CD4-positive, alpha-beta memory T cell (primary cell): ENCODE data around the gene HDAC9. TPM values are rescaled to one million over a fixed set of nuclear protein-coding genes. Genes with fewer than 3 reads are reported as not detected.

Source experiments
- CTCF ChIA-PET: fragments of 350-600 bp; sonication (Branson Sonifier 250); formaldehyde crosslinking; loops from one replicate; lab custom pipeline; 2021; ENCODE audit warnings: inconsistent platforms; ENCODE audit not compliant: partially characterized antibody; lab: Charles Lee
- POLR2A ChIA-PET: fragments of 350-600 bp; sonication (Branson Sonifier 250); formaldehyde crosslinking; loops from one replicate; lab custom pipeline; 2021; ENCODE audit not compliant: partially characterized antibody; lab: Charles Lee
- DNase-seq, 5 donors: peaks; one replicate each; pipeline versions ENCODE4 v3.0.0 to v3.0.0-alpha.2; 2020 to 2022; ENCODE audit warnings: mixed read lengths in 1 of 5
- H3K27ac ChIP-seq: one replicate; pipeline ENCODE4 v1.7.0; 2013; ENCODE audit warnings: low read depth, low read length
- H3K27me3 ChIP-seq: 2 replicates; pipeline ENCODE4 v1.7.0; 2013; ENCODE audit warnings: mild to moderate bottlenecking, low read length, moderate library complexity; ENCODE audit not compliant: insufficient read depth
- H3K36me3 ChIP-seq: 2 replicates; pipeline ENCODE4 v1.7.0; 2013; ENCODE audit warnings: mild to moderate bottlenecking, low read length, moderate library complexity; ENCODE audit not compliant: insufficient read depth
- H3K4me1 ChIP-seq: 2 replicates; pipeline ENCODE4 v1.7.0; 2013; ENCODE audit warnings: mild to moderate bottlenecking, low read length, moderate library complexity; ENCODE audit not compliant: insufficient read depth
- H3K4me3 ChIP-seq, 2 donors: one replicate each; pipeline ENCODE4 v1.7.0; 2013; ENCODE audit warnings: low read length in 2 of 2, mild to moderate bottlenecking in 1 of 2
- H3K9me3 ChIP-seq, 2 donors: one replicate each; pipeline ENCODE4 v1.7.0; 2013; ENCODE audit warnings: low read length in 2 of 2, control low read depth in 1 of 2; ENCODE audit not compliant: control insufficient read depth in 1 of 2
- H3K27ac Mint-ChIP-seq, 7 donors: one replicate each; pipeline ENCODE4 v1.8.0; 2020 to 2021; ENCODE audit warnings: mixed read lengths in 7 of 7, mild to moderate bottlenecking in 6 of 7, inconsistent platforms in 3 of 7, moderate library complexity in 3 of 7
- H3K27me3 Mint-ChIP-seq, 2 donors: one replicate each; pipeline ENCODE4 v1.8.0; 2020 to 2021; ENCODE audit warnings: mixed read lengths in 2 of 2
- H3K36me3 Mint-ChIP-seq, 2 donors: one replicate each; pipeline ENCODE4 v1.8.0; 2020 to 2021; ENCODE audit warnings: mixed read lengths in 2 of 2, inconsistent platforms in 1 of 2, mild to moderate bottlenecking in 1 of 2
- H3K4me1 Mint-ChIP-seq, 4 donors: one replicate each; pipeline ENCODE4 v1.8.0; 2020 to 2021; ENCODE audit warnings: mixed read lengths in 4 of 4, mild to moderate bottlenecking in 1 of 4
- H3K4me3 Mint-ChIP-seq, 8 donors: one replicate each; pipeline ENCODE4 v1.8.0; 2020 to 2021; ENCODE audit warnings: mixed read lengths in 8 of 8, mild to moderate bottlenecking in 7 of 8, moderate library complexity in 6 of 8, inconsistent platforms in 3 of 8
- H3K9me3 Mint-ChIP-seq, 8 donors: one replicate each; pipeline ENCODE4 v1.8.0; 2020 to 2021; ENCODE audit warnings: mixed read lengths in 8 of 8, mild to moderate bottlenecking in 5 of 8, inconsistent platforms in 3 of 8, moderate library complexity in 1 of 8
- intact Hi-C: fragments of 100-400 bp; cut with micrococcal nuclease; formaldehyde crosslinking; loops from one replicate; pipeline ENCODE4 v1.15.1; 2023
- polyA plus RNA-seq, 2 donors: library from polyadenylated mRNA; unstranded; fragments of 300-500 nt; fragmentation: Illumina TruSeq; gene quantifications; one replicate each; pipeline ENCODE4 v1.2.3, GENCODE V29; 2021
- total RNA-seq, 2 experiments: library from RNA; stranded (reverse); gene quantifications; one replicate each; pipeline ENCODE4 v1.2.3, GENCODE V29; 2021

Gene HDAC9
- total and polyA plus RNA-seq, 4 experiments from 2014 or later = 0.36 to 0.73 (median 0.39) TPM; not detected in 1

GRCh38 chr7:18653381-18654155 lies 158.0 kb downstream of the HDAC9 start:
- H3K27me3 ChIP-seq = no peaks in the 10 kb centered on the region
- CTCF ChIA-PET = interaction anchor here (1.5 kb wide), 1 partner anchor 14 kb away, joined by 4 read pairs; no protein-coding TSS in a partner anchor
- H3K27me3 Mint-ChIP-seq = no peaks in the 10 kb centered on the region
- no peak overlapping the region for H3K4me3 ChIP-seq
- no peaks in the 10 kb centered on the region for H3K9me3 ChIP-seq
- peaks cover 0 to 2% (median 0%) of the 10 kb centered on the region in 8 donors for H3K9me3 Mint-ChIP-seq
- H3K4me1 Mint-ChIP-seq = no peaks in the 10 kb centered on the region
- H3K27ac Mint-ChIP-seq = no peak overlapping the region
- no peaks in the 10 kb centered on the region for H3K36me3 ChIP-seq
- DNase-seq = no peak
- POLR2A ChIA-PET = no interaction called here
- no peak overlapping the region for H3K4me3 Mint-ChIP-seq
- H3K4me1 ChIP-seq = no peaks in the 10 kb centered on the region
- no peak overlapping the region for H3K27ac ChIP-seq
- intact Hi-C loops = no loop called here
- H3K36me3 Mint-ChIP-seq = no peaks in the 10 kb centered on the region

- H3K4me1 ChIP-seq = no peaks in the 10 kb centered on the region
- POLR2A ChIA-PET = no interaction called here
- H3K4me3 Mint-ChIP-seq = no peak overlapping the region
- H3K4me3 ChIP-seq = no peak overlapping the region
- H3K27me3 Mint-ChIP-seq = no peaks in the 10 kb centered on the region
- no peaks in the 10 kb centered on the region for H3K27me3 ChIP-seq
- H3K36me3 Mint-ChIP-seq = no peaks in the 10 kb centered on the region
- peaks cover 0 to 2% (median 0%) of the 10 kb centered on the region in 8 donors for H3K9me3 Mint-ChIP-seq
- no peaks in the 10 kb centered on the region for H3K36me3 ChIP-seq
- CTCF ChIA-PET = interaction anchor here (1.5 kb wide), 1 partner anchor 13 kb away, joined by 4 read pairs; no protein-coding TSS in a partner anchor
- H3K27ac ChIP-seq = no peak overlapping the region
- intact Hi-C loops = no loop called here
- no peaks in the 10 kb centered on the region for H3K4me1 Mint-ChIP-seq
- no peak overlapping the region for H3K27ac Mint-ChIP-seq
- H3K9me3 ChIP-seq = no peaks in the 10 kb centered on the region
- no peak for DNase-seq
Observed at GRCh38 chr7:18654709-18655108, 159.2 kb downstream of the HDAC9 start.

- no peaks in the 10 kb centered on the region for H3K36me3 ChIP-seq
- no peak overlapping the region for H3K4me3 Mint-ChIP-seq
- no peaks in the 10 kb centered on the region for H3K27me3 ChIP-seq
- no peak overlapping the region for H3K4me3 ChIP-seq
- no peaks in the 10 kb centered on the region for H3K9me3 ChIP-seq
- H3K27ac Mint-ChIP-seq = no peak overlapping the region
- no peaks in the 10 kb centered on the region for H3K4me1 Mint-ChIP-seq
- no peaks in the 10 kb centered on the region for H3K4me1 ChIP-seq
- H3K9me3 Mint-ChIP-seq = peaks cover 0 to 2% (median 0%) of the 10 kb centered on the region in 8 donors
- no peak overlapping the region for H3K27ac ChIP-seq
- no peaks in the 10 kb centered on the region for H3K27me3 Mint-ChIP-seq
- ChIA-PET CTCF (interaction anchor here (1.5 kb wide), 1 partner anchor 12 kb away, joined by 4 read pairs; no protein-coding TSS in a partner anchor), POLR2A (no interaction called here)
- no peak for DNase-seq
- intact Hi-C loops = no loop called here
- H3K36me3 Mint-ChIP-seq = no peaks in the 10 kb centered on the region
Observed at GRCh38 chr7:18655506-18655905, 160.0 kb downstream of the HDAC9 start.

DNA sequence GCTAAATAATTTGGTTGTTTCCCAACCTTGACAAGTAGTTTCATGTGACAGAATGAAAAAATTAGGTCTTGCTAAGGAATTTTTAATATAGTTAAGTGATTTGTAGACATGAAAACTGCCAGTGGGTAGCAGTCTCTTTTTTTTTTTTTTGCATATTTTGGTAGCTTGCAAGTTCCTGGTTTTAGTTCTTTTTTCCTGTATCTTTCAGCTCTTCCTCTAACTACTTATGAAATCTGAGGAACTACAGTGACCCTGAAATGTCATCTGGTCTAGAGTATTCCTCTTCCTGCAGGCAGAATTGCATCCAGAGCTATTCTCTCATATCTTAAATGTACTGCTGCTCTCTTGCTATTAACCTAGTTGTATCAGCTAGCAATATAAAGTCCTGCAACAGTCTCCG lies 160.4 kb downstream of the HDAC9 start:
- POLR2A ChIA-PET = no interaction called here
- H3K36me3 Mint-ChIP-seq = no peaks in the 10 kb centered on the region
- no peaks in the 10 kb centered on the region for H3K27me3 ChIP-seq
- H3K4me1 Mint-ChIP-seq = no peaks in the 10 kb centered on the region
- intact Hi-C loops = no loop called here
- no peak overlapping the region for H3K4me3 Mint-ChIP-seq
- CTCF ChIA-PET = no interaction called here
- H3K4me3 ChIP-seq = no peak overlapping the region
- H3K27me3 Mint-ChIP-seq = no peaks in the 10 kb centered on the region
- H3K4me1 ChIP-seq = no peaks in the 10 kb centered on the region
- no peaks in the 10 kb centered on the region for H3K36me3 ChIP-seq
- H3K9me3 Mint-ChIP-seq = peaks cover 0 to 2% (median 0%) of the 10 kb centered on the region in 8 donors
- no peak overlapping the region for H3K27ac Mint-ChIP-seq
- H3K27ac ChIP-seq = no peak overlapping the region
- no peaks in the 10 kb centered on the region for H3K9me3 ChIP-seq
- no peak for DNase-seq

DNA sequence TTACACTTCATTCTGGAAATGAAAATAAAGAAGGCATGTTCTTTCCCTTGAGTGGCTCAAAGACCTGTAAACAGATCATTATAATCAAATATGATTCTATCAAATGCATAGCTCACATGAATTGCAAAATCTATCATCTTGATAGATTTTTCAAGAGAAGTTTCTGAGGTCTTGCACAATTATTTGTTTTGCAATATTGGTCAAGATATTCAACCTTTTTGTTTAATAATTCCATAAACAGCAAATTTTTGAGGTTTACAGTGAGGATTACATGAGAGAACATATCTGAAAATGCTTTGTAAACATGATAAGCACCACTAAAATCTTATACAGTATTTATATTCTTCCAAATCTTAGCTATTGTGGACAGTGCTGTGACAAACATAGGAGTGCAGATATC lies 160.8 kb downstream of the HDAC9 start:
- intact Hi-C loops = no loop called here
- H3K4me3 ChIP-seq = no peak overlapping the region
- H3K9me3 ChIP-seq = no peaks in the 10 kb centered on the region
- DNase-seq = no peak
- no peak overlapping the region for H3K27ac ChIP-seq
- H3K9me3 Mint-ChIP-seq = peaks cover 0 to 2% (median 0%) of the 10 kb centered on the region in 8 donors
- no peaks in the 10 kb centered on the region for H3K4me1 Mint-ChIP-seq
- no peaks in the 10 kb centered on the region for H3K27me3 Mint-ChIP-seq
- no peaks in the 10 kb centered on the region for H3K36me3 ChIP-seq
- H3K27ac Mint-ChIP-seq = no peak overlapping the region
- POLR2A ChIA-PET = no interaction called here
- no peaks in the 10 kb centered on the region for H3K27me3 ChIP-seq
- H3K4me1 ChIP-seq = no peaks in the 10 kb centered on the region
- CTCF ChIA-PET = no interaction called here
- H3K36me3 Mint-ChIP-seq = no peaks in the 10 kb centered on the region
- no peak overlapping the region for H3K4me3 Mint-ChIP-seq

GRCh38 chr7:18659746-18660145 lies 164.2 kb downstream of the HDAC9 start:
- H3K27me3 Mint-ChIP-seq = no peaks in the 10 kb centered on the region
- Histone ChIP-seq H3K36me3 (no peaks in the 10 kb centered on the region), H3K9me3 (no peaks in the 10 kb centered on the region), H3K27me3 (no peaks in the 10 kb centered on the region), H3K4me3 (no peak overlapping the region), H3K4me1 (no peaks in the 10 kb centered on the region), H3K27ac (no peak overlapping the region)
- no peaks in the 10 kb centered on the region for H3K4me1 Mint-ChIP-seq
- H3K27ac Mint-ChIP-seq = no peak overlapping the region
- DNase-seq = no peak
- no peak overlapping the region for H3K4me3 Mint-ChIP-seq
- H3K9me3 Mint-ChIP-seq = no peaks in the 10 kb centered on the region
- intact Hi-C loops = loop anchor here (10.0 kb wide), 1 partner anchor 1765 kb away; no protein-coding TSS in a partner anchor
- ChIA-PET CTCF (no interaction called here), POLR2A (no interaction called here)
- H3K36me3 Mint-ChIP-seq = no peaks in the 10 kb centered on the region

DNA sequence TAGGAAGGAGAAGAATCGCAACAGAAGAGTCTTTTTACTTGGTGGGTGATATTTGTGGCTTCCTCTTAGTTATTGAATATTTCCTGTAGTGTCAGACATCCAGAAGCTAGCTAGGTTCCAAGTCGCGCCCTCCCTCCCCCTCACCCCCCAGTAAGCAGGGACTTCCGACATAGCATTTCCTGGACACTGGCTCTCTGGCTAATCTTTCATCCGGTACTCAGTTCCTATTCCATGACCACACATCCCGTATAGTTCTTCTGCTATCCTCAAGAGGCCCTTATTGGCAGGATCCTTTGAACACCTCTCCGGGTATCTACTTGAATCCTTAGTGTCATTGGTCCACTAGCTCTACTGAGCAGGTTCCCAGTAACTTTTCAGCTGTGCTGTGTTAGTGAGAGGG lies 167.8 kb downstream of the HDAC9 start:
- no peaks in the 10 kb centered on the region for H3K36me3 ChIP-seq
- H3K4me1 Mint-ChIP-seq = peaks cover 0 to 4% (median 2%) of the 10 kb centered on the region in 4 donors
- DNase-seq = no peak
- H3K4me1 ChIP-seq = no peaks in the 10 kb centered on the region
- ChIA-PET POLR2A (no interaction called here), CTCF (no interaction called here)
- H3K4me3 ChIP-seq = no peak overlapping the region
- no peaks in the 10 kb centered on the region for H3K36me3 Mint-ChIP-seq
- H3K27me3 Mint-ChIP-seq = no peaks in the 10 kb centered on the region
- no peak overlapping the region for H3K27ac Mint-ChIP-seq
- no peak overlapping the region for H3K4me3 Mint-ChIP-seq
- H3K9me3 ChIP-seq = no peaks in the 10 kb centered on the region
- no peak overlapping the region for H3K27ac ChIP-seq
- no peaks in the 10 kb centered on the region for H3K9me3 Mint-ChIP-seq
- intact Hi-C loops = loop anchor here (10.0 kb wide), 1 partner anchor 1769 kb away; no protein-coding TSS in a partner anchor
- no peaks in the 10 kb centered on the region for H3K27me3 ChIP-seq
